ENCODE data around the gene PARVB.

The PARVB gene

GRCh38 chr22:44116331-44116730, 92.2 kb downstream of the PARVB start:
- no peak for DNase-seq

GRCh38 chr22:44116755-44117684, 92.9 kb downstream of the PARVB start:
- DNase-seq: no peak

- no peak for DNase-seq
These were observed 93.6 kb downstream of the PARVB start for GRCh38 chr22:44117746-44118145.

GRCh38 chr22:44118645-44119315, 94.7 kb downstream of the PARVB start:
- DNase-seq: no peak

- DNase-seq: no peak
These were observed 95.7 kb downstream of the PARVB start for GRCh38 chr22:44119669-44120313.

GRCh38 chr22:44120314-44120704, 96.2 kb downstream of the PARVB start:
- DNase-seq: no peak

GRCh38 chr22:44125421-44125820, 101.3 kb downstream of the PARVB start:
- DNase-seq: no peak

- no peak for DNase-seq
These were observed 102.7 kb downstream of the PARVB start for GRCh38 chr22:44126807-44127206.

GRCh38 chr22:44127356-44127755, 103.3 kb downstream of the PARVB start:
- DNase-seq: no peak

GRCh38 chr22:44128958-44129618, 105.0 kb downstream of the PARVB start:
- DNase-seq: no peak

- no peak for DNase-seq
These were observed 105.5 kb downstream of the PARVB start for GRCh38 chr22:44129619-44129976.

- peak; percentile 1 for DNase-seq
These were observed 106.1 kb downstream of the PARVB start for GRCh38 chr22:44130076-44130711.

GRCh38 chr22:44131412-44131811, 107.3 kb downstream of the PARVB start:
- no peak for DNase-seq

- DNase-seq: no peak
These were observed 108.0 kb downstream of the PARVB start for GRCh38 chr22:44131989-44132685.

- no peak for DNase-seq
These were observed 108.6 kb downstream of the PARVB start for GRCh38 chr22:44132724-44133123.

GRCh38 chr22:44133161-44133560, 109.1 kb downstream of the PARVB start:
- no peak for DNase-seq

- no peak for DNase-seq
These were observed 109.9 kb downstream of the PARVB start for GRCh38 chr22:44133901-44134571.

- DNase-seq: no peak
These were observed 112.0 kb downstream of the PARVB start for GRCh38 chr22:44136112-44136511.

- DNase-seq: no peak
These were observed 112.7 kb downstream of the PARVB start for GRCh38 chr22:44136786-44137185.

- DNase-seq: no peak
These were observed 113.3 kb downstream of the PARVB start for GRCh38 chr22:44137415-44137814.

GRCh38 chr22:44139773-44140172, 115.7 kb downstream of the PARVB start:
- peak; percentile 31 for DNase-seq

Data from NCI-H1436 (cell line).